ENCODE measurements around the gene CBLB. TPM values are rescaled to one million over a fixed set of nuclear protein-coding genes. Genes with fewer than 3 reads are reported as not detected.
"Not testable (repeated sequence)": the region's sequence is repeated elsewhere in the genome, so short reads cannot be mapped to it uniquely, and the experiment has no call there.

Gene CBLB
- polyA plus RNA-seq, 12 donors = 17.2 to 48.9 (median 26.1) TPM; not detected in 1

DNA sequence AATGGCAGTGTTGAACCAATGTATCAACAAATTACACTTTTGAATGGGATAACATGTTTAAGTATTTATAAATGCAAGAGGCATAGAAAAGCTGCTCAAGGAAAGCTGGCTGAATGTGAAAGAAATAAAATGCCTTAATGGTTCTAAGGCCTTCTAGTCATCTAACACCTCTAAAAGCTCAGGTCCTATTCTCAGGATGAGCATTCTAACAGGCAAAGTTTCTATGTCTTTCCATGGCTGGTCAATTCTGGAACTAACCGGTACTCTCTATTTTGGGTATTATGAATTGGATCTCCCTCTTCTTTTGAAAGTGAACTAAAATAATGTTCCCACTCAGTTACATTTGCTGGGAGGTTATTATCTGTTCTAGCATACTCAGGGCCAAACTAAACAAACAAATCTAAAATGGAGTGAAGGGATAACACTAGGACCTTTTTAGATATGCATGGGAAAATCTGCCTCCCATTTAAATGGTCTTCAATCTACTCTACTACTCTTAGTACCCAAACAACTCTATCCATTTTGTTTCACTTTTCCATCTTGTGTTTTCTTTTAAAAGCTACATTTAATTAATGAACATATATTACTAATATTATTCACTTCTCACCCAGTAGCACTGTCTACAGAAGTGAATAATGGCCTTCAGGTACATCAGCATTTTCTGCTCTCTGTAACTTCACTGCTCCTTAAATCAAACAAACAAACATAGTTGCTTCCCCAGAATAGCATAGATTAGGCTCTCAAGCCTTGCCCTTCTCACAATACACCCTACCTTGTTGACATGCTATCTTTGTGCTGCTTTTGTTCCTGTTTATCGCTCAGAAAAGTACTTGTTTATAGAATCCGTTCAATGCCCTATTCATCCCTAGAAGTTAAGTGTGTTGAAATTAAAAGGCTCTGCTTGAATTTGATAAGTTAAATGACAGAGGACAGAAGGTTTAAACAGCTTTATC, 46.4 kb downstream of the CBLB start:
- DNase-seq = no peak

DNA sequence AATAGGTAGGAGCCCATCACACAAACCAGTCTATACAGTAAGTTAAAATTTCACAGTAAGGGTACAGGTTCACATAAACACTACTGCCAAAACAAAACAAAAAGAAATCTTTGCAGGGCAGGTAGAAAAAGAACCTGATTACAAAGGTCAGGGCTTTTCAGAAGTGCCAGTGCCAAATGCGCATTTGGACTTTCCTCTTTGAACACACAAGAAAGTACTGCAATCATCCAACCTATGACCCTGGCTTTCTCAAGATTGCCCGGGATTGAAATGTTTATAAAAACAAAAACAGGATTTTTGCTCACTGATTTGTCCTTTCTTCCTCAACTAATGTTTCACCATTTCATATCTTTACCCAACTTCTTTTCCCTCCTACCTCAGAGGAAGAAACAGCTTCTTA, 47.4 kb downstream of the CBLB start:
- DNase-seq = no peak

DNA sequence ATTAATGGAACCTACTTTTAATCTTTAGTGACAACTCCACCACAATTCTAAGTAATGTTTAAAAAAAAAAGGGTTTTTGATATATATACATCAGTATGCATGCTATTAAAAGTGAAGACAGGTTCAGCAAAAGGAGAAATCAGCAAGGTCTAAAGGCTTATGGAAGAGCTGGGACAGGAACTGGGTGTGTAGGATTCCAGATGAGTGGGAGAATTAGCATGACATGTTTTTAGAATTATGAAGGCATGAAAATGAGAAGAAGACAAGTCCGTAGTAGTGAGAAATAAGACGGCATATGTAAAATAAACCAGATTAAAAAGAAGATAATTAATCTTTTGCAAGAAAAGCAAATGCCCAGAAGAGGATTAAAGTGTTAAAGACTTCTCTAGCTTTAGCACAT, 52.0 kb downstream of the CBLB start:
- no peak for DNase-seq

DNA sequence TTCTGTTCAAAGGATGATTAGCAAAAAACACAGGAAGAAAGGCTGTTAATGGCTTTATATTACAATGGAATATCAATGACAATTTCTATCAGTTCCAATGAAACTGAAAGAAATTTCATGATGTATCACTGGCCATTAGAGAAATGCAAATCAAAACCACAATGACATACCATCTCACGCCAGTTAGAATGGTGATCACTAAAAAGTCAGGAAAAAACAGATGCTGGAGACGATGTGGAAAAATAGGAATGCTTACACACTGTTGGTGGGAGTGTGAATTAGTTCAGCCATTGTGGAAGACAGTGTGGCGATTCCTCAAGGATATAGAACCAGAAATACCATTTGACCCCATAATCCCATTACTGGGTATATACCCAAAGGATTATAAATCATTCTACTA, 53.5 kb downstream of the CBLB start:
- not testable (repeated sequence) for DNase-seq

DNA sequence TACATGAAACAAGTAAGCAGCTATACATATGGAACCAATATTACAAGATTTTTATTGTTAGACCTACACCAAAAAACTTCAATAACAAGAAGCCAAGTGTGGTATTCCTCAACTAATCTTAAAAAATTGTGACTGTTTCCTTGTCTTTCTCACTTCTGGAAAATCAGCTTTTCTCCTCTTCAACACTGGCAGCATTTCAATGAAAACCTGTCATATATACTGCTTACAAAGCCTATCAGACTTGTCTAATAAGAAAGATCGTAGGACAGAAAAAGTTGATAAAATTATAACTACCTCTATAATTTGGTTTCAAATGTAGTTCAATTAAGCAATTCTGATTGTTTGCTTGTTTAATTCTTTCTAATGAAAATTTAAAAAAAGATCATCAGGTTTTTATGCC, 55.1 kb downstream of the CBLB start:
- DNase-seq = no peak

DNA sequence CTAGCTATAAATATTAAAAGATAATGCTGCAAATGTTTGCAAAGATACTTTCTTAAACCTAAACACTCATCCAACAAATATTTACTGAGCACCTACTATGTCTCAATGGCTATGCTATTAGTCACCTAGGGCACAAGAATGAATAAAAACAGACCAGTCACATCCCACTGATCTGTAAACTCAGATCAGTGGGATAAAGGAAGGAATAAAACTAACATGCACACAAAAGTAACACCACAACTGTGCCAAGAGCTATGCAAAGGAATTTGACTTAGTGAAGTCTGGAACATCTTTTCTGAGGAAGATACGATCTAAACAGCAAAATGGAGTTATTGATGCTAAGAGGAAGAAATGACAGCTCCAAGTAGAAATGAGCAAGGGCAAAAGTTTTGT, 56.6 kb downstream of the CBLB start:
- DNase-seq = no peak

DNA sequence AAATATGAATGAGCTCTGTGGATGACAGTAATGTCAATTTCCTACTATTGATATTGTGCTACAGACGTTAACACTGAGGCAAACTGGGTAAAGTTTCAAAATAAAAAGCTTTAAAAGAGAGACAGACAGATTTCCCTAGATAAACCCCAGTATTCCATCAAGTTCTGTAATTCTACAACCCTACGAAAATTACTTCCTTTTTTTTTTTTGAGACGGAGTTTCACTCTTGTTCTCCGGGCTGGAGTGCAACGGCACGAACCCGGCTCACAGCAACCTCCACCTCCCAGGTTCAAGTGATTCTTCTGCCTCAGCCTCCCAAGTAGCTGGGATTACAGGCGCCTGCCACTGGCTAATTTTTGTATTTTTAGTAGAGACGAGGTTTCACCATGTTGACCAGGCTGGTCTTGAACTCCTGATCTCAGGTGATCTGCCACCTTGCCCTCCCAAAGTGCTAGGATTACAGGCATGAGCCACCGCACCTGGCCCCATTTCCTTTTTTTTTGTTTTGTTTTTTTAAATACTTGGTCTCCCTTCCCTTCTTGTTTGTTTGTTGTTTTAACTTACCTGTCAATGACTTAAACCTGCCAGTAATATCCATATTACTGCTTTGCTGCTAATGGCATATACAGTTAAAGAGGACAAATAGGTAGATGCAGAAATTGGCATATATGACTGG, 57.2 kb downstream of the CBLB start:
- no peak for DNase-seq

DNA sequence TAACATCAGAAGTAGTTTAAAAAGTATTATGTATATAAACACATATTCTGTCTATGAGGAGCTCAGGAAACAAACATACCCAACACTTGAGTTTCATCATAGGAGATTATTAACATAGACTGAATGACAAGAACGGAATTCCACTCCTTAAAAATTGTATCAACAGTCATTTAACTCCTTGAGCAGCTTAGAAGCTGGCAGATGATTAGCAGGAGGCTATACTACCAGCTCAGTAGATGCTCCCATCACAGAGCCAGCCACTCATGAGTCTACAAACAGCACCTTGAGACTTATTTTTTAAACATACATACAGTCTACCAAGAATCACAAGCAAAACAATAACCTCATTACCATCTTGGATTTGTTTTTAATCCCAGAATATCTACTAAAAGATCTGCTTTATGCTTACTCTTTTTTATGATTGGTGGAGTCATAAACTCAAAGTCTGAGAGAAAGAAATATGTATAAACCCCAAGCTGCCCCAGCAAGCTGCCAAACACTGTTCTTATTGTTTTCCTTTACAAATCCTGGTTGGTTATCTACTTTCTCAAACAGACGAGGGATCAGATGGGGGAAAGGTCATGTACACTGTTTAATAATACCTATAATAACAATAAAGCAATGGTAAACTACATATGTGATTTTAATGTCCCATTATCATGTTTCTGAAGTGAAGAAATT, 59.5 kb downstream of the CBLB start:
- DNase-seq = no peak

DNA sequence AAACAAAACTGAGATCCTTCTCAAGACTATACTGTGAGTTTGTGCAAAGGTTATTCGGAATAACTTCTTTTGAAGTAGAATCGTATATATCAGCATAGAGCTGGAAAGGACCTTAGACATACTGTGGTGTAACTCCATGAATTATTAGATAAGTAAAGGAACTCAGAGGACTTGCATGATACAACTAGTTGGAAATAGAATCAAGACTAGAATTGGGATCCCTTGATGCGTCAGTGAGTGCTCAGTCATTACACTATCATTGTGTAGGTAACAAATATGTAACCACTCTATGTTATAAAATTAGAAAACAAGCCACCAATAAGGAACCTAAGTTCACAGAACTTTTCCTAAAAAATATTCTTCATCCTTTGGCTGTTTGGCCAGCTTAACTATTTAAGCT, 61.1 kb downstream of the CBLB start:
- DNase-seq = no peak

DNA sequence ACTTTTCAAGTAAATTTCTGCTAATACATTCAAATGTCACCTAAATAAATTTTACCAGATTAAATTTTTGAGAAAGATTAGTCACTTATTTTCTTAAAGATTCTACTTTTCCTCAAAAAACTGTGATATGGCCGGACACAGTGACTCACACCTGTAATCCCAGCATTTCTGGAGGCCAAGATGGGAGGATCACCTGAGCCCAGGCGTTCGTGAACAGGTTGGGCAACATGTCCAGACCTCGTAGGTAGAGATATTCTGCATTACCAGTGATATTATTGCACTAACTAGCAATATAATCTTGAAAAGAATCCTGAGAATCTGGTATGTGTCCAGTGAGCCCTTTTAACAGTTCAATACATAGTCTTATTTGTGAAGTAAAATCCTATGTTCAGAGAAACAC, 61.7 kb downstream of the CBLB start:
- no peak for DNase-seq

DNA sequence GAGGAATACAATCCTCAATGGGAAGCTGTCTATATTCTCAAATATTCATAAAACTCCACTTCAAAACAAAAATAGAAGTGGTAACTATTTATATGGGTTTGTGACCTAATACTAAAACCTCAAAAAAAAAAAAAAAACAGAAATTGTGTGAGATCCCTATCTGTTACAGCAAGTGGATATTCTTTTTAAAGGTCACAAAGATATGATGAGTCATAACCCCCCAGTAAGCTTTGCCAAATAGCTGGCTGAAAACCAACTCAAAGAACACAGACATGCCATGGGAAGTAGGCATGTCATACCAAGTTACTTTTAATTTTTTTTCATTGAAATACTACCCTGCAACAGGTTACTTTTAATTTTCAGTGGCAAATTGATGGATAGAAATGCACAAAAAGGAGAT, 62.5 kb downstream of the CBLB start:
- DNase-seq = no peak

DNA sequence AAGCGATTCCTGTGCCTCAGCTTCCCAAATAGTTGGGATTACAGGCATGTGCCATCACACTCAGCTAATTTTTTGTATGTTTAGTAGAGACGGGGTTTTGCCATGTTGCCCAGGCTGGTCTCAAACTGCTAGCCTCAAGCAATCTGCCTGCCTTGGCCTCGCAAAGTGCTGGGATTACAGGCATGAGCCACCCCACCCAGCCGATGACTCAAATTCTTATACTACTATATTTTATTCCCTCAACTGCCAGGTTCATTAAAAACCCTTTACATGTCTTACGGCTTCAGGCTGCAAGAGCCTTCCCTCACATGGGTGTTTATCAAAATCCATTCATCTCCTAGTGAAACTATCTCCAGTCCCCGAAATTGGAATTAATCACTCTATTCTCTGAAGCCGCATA, 63.4 kb downstream of the CBLB start:
- DNase-seq = no peak

DNA sequence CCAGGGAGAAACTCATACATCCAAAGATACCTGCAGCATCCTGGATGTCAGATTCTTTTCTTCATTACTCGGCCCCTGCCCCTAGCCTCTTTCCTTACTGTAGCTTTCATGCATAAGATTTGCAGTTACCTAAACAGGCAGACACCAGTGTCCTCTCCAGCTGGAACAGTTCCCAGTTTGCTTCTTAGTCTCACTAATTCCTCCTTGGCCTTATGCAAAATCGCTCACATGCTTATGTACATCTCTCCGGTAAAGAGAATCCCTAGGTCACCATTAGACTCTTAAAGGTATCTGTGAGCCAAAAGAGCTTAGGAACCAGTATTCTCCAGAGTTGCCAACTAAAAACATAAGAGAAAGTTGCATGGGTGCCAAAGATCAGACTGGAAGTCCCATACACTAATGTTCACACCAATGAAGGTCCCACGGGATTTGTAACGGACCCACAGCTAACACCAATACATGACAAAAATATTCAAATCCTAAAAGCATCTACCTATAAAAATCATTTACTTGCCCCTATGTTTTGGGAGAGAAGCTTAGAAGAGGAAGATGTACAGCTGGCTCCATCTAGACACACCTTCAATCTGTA, 66.6 kb downstream of the CBLB start:
- DNase-seq = peak; percentile 47

DNA sequence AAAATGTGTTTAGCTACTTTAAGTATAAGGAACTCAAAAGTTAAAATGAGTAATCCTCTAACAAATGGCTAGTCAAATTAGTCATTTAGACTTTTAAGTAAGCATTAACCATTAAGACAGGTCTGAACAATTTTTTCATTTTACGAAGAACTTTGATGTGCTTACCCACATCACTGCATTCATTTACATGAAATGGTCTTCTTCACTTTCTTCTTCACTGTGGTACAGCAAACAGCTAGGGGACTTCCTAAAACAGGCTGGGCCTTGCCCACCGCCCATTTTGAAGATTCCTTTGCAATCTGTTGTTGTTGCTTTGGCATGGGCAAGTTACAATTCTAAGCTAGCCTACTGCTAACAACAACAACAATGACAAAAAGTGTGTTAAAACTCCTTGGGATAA, 67.4 kb downstream of the CBLB start:
- no peak for DNase-seq

DNA sequence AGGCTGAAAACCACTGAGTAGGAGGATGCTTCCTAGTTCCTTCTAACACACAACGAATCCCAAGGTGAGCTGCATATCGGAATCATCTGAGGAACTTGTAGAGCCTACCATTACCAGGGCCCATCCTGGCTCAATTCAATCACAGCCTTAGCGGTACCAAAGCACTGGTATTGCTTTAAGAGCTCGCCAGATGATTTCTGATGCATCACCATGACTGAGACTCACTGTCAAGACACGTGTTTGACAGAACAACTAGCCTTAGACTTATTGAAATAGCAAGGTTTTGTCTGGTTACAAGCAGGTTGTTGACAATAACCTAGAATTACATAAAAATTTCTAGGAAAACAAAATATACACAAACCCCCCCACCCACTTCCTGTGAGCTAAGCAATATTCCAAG, 68.5 kb downstream of the CBLB start:
- DNase-seq = no peak

DNA sequence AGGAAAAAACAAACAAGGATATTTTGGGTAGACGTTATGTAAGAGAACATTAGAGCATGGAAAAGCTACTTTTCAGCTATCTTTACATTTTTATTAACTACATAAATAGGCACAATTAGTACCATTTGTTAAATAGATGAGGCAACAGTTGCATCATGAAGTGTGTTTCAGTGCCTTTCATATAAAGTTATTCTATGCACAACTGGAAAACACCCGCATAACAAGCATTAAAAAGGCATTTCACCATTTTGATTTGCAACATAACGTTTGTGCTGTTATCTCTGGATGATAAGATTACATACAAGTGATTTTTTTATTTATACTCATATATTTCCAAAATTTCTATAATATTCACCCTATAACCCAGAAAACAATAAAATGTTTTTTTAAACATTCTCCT, 69.5 kb downstream of the CBLB start:
- no peak for DNase-seq

DNA sequence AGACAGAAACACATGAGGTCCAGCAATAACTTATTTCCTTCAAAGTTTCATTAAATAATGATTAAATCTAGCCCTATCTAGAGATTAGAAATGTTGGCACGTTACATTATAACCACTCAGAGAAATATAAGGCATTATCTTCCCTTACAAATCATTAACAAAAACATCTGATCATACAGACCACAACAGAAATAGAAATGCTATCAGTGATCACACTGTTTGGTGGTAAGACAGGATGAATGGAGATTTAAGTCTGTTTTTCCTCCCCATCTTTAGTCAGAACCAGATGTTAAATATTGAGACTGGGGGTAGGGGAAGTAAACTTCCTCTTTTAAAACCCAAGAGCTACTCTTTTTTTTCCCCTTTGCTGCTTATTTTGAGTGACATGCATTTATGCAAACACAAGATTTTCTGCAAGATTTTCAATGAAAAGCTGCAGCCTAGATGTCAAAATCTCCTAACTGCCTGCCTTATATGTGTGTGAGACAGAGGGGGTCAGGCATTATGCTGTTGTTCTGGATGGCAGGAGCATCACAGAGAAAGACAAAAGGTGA, 70.4 kb downstream of the CBLB start:
- DNase-seq = no peak

DNA sequence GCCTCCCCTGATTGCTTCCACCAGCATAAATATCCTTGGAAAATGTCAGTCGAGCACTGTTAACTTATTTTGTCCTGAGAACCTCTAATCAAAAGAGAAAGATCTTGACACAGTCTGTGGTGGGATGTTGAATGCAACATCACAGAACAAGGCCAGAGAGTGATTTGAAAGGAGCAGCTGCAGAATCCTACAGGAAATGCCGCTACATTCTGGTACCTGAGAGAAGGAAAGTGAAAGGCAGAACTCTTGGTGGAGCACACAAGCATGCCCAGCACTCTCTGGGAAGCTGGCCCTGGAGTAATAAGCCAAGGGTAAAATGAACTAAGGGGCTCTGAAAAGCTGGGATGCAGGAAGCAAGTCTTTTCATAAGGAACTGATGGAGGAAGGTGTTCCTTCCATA, 75.8 kb downstream of the CBLB start:
- no peak for DNase-seq

DNA sequence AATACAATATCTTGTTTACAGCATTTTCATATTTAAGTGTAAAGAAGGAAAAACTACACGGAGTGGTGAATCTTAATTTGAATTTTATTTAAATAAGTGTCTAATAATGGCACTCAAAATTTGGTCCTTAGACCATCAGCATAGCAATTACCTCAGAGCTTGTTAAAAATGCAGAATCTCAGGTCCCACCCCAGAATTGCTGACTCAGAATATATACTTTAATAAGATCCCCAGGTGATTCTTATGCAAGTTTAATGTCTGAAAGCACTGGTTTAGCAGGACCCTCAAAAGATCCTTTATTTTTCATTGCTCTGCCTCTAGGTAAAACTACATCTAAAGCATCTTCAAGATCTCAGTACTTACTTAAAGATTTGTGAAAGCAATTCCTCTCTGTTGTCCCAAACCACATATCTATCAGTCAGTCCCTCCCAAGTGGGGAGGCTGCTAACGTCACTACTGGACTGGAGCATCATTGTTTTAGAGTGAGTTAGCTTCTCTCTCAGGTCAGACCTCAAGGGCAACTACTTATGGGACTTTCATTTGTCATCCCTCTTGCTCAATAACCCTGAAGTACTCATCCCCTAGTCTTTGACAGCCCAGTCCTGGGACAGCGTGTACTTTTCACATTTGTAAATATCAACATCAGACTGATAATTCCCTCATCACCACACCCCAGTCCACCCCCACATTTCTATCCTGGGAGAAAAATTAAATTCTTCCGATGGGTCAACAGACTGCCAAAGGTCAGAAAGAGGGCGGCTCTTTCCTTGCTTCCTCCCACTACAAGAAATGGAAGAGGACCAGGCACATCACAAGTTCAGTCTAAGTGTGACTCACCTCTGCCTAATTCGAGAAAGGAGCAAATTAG, 76.7 kb downstream of the CBLB start:
- DNase-seq = peak; percentile 58

DNA sequence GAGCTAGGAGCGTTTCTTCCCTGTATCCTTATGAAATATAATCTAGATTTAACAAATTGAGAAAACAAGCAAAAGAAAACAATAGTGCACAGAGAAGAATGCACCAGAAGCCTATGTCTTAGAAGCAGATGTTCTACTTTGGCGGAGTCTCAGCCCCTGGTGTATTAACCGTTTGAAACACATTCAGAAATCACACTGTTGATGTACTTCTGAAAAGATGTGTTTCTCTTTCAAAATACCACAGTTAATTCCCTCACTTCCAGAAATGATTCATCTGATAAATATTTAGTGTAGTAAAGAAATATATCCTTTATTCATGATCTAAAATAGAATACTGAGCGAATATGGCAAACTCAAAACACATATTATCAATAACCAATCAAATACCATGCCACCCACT, 77.7 kb downstream of the CBLB start:
- peak; percentile 68 for DNase-seq

DNA sequence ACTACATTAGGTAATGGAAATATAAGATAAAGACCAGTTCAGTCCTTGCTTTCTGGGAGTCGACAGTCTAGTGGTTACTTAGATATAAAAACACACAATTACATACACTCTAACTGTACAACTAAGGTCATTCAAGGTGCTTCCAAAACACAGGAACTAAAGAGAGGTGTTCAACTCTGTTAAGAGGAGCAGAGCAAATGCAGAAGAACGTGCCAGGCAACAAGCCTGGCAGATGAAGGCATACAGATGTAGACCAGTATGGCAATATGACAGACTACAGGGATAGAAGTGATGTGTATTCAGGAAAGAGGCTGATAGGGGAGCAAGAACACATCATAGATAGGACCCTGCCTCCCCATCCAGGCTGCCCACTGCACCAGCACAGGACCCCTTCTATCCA, 78.3 kb downstream of the CBLB start:
- DNase-seq = no peak

Measured in muscle of arm (tissue), 12 donors.